ENCODE measurements around the gene MARS2.
A peak's percentile ranks its signal among the peaks of the same experiment; 100 is the strongest.
"Not testable (repeated sequence)": the region's sequence is repeated elsewhere in the genome, so short reads cannot be mapped to it uniquely, and the experiment has no call there.

The MARS2 gene

GRCh38 chr2:197707316-197708213 is 2.4 kb downstream of the MARS2 start:
- DNase-seq: peak; percentile 63

- DNase-seq: peak; percentile 82
Observed at GRCh38 chr2:197708331-197708730, 3.2 kb downstream of the MARS2 start.

GRCh38 chr2:197709140-197709539 is 4.0 kb downstream of the MARS2 start:
- not testable (repeated sequence) for DNase-seq

GRCh38 chr2:197710424-197711042 is 5.4 kb downstream of the MARS2 start:
- no peak for DNase-seq

- no peak for DNase-seq
Observed at GRCh38 chr2:197711578-197711977, 6.4 kb downstream of the MARS2 start.

- DNase-seq: no peak
Observed at GRCh38 chr2:197713271-197713670, 8.1 kb downstream of the MARS2 start.

- no peak for DNase-seq
Observed at GRCh38 chr2:197717863-197718262, 12.7 kb downstream of the MARS2 start.

GRCh38 chr2:197727011-197727410 is 21.8 kb downstream of the MARS2 start:
- no peak for DNase-seq

GRCh38 chr2:197728555-197729544 is 23.7 kb downstream of the MARS2 start:
- not testable (repeated sequence) for DNase-seq

GRCh38 chr2:197740200-197740599 is 35.0 kb downstream of the MARS2 start:
- peak; percentile 1 for DNase-seq

Measured in fibroblast of upper back skin (primary cell).